Stimulated activated CD8-positive, alpha-beta memory T cell treated with anti-CD3 and anti-CD28 coated beads, Interleukin-15, amount 100 ng/mL, for 4 hours (primary cell): Measurements from ENCODE around the gene ENPP1.
"Not testable (repeated sequence)": the region's sequence is repeated elsewhere in the genome, so short reads cannot be mapped to it uniquely, and the experiment has no call there.

ENCODE experiments used
- DNase-seq, 2 donors: peaks; one replicate each; pipeline ENCODE4 v3.0.0-alpha.2; 2020; ENCODE audit warnings: low read depth in 2 of 2

ENPP1 gene

GRCh38 chr6:131916091-131916796 lies 108.4 kb downstream of the ENPP1 start:
- DNase-seq, result not testable (repeated sequence)

- no peak for DNase-seq
Measured at GRCh38 chr6:131916847-131917246, 109.0 kb downstream of the ENPP1 start.

DNA sequence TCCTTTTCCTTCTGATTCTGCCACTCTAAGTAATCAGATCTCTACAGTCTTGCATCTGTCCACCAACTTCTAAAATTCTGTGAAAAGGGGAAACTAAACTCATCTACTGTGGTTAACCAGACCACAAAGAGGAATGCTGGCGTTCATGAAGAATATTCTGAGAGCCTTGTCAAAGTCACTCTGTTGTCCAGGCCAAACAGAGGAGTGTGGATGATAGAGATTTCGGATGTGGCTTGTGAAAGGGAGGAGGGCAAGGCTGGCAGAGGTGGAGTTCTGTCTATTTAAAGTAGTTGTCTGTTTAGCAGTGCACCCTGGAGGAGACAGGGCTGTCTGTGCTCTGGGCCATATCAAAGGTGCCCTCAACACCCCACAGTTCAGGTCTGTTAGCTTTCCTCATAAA lies 109.5 kb downstream of the ENPP1 start:
- no peak for DNase-seq

DNA sequence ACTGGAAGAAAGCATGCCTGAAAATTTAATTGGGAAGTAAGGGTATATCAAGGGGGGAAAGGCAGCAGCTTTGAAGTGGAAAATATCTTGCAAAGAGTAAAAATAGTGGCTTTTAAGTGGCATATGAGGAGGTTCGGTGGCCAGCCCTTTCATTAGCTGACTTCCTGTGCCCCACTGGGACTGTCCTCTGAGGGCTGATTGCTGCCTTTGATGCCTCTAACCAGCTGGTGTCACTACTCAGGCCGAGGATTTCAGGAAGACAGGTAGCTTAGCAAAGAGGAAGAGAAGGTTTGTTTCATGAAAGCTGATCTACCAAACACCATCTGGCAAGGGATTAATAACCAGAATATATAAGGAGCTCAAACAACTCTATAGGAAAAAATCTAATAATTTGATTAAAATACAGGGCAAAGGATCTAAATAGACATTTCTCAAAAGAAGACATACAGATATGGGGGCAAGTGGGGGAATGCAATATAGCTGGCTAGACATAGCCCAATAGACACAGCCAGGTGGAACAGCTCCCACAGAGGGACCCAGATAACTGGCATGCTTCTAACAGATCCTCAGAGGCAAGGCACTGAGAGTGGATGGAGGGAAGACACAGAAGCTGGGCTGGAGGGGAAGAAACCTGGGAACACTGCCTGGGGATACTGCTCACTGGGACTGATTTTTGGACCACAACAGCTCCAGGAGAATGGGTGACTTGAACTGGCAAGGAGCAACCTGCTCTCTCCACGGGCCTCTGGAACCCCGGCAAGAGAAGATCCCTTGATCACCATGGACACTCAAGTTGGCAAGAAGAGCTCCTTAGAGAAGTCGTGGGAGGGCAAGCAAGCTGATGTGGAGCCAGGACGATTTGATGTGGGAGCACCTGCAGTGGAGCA lies 110.2 kb downstream of the ENPP1 start:
- DNase-seq, result no peak

DNA sequence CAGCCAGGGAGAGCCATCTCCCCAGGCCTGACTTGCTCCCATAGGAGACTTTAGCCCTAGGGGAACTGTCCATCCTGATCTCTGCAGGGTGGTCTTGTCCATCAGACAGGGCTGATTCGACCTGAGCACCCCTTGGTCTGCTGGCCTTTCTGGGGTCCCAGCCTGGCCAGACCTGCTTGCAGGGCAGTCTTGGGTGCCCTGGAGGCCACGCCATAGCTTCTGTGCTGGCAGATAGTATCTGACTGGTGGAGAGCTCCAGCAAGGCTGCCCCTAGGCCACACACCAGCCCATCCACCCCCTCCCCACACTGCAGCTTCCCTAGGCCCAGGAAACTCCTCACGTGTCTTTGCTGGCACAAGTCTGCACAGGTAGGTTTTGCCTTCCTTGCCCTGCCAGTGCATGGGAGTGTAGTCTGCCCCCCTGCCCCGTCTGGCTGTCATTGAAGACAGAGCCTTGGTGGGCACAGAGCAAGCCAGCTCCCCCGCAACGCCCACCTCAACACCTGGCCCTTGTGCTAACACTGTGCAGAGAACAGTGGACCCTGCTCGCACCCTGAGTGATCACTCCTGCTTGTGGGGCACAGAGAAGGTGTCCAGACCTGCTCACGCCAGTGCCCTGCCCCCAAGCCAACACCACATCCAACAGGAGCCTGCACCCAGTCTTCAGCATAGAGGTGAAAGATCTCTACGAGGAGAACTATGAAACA lies 111.0 kb downstream of the ENPP1 start:
- DNase-seq, result no peak

DNA sequence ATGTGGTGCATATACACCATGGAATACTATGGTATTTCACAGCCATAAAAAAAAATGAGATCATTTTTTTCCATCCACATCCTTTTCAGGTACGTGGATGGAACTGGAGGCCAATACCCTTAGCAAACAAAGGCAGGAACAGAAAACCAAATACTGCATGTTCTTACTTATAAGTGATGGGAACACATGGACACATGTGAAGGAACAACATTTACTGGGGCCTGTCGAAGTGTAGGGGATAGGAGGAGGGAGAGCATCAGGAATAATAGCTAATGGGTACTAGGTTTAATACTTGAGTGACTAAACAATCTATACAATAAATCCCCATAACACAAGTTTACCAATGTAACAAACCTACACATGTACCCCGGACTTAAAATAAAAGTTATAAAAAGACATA lies 112.8 kb downstream of the ENPP1 start:
- DNase-seq, result no peak

GRCh38 chr6:131923356-131923755 lies 115.5 kb downstream of the ENPP1 start:
- DNase-seq, result no peak

- DNase-seq, result no peak
Measured at GRCh38 chr6:131924881-131925474, 117.2 kb downstream of the ENPP1 start.

- no peak for DNase-seq
Measured at GRCh38 chr6:131929264-131929663, 121.4 kb downstream of the ENPP1 start.

DNA sequence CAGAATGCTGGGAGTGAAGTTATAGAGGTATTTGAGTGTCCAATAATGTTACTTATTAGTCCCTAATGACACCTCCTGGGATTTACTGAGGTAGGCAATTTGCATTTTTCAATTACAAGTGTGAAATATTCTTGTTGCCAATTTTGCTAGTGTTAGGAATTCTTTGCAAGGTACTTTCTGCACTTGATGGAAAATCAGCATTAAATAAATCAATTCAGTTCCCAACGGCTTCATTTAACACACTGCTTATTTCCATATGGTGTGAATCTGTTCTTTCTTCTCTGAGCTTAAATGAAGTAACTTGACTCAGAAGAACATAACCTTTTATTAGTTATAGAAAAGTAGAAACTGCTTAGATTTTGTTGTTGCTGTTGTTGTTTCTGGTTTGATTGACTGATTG lies 122.2 kb downstream of the ENPP1 start:
- no peak for DNase-seq

- DNase-seq, result no peak
Measured at GRCh38 chr6:131931063-131931750, 123.4 kb downstream of the ENPP1 start.

- no peak for DNase-seq
Measured at GRCh38 chr6:131936156-131936555, 128.3 kb downstream of the ENPP1 start.

- DNase-seq, result no peak
Measured at GRCh38 chr6:131937226-131937625, 129.4 kb downstream of the ENPP1 start.

- DNase-seq, result no peak
Measured at GRCh38 chr6:131937703-131938631, 130.1 kb downstream of the ENPP1 start.
